GM23338 (cell line): Measurements from ENCODE around the gene TNNI3. TPM values are rescaled to one million over a fixed set of nuclear protein-coding genes. Genes with fewer than 3 reads are reported as not detected.

Experiments
- CREB1 ChIP-seq: fragments of 250-450 bp; sonication (Bioruptor Pico); IDR thresholded peaks from 2 replicates; pipeline ENCODE4 v1.5.0; 2020; ENCODE audit warnings: low read depth, mild to moderate bottlenecking, moderate library complexity
- REST ChIP-seq: IDR thresholded peaks from one replicate; pipeline ENCODE4 v1.6.1; 2018; ENCODE audit warnings: antibody characterized with exemption; ENCODE audit not compliant: unreplicated experiment
- polyA plus RNA-seq: library from polyadenylated mRNA; unstranded; fragments of >200 nt; fragmentation: Nextera tagmentation; extraction: Ambion mirVana; gene quantifications from 2 replicates; pipeline ENCODE4 v1.2.1, GENCODE V29; 2016
- total RNA-seq: library from RNA; depleted of rRNA; stranded (reverse); fragments of >200 nt; shearing (Covaris generic); gene quantifications from 2 replicates; pipeline ENCODE4 v1.2.3, GENCODE V29; 2014
- TF ChIP-seq, protein P1 (sequence below): fragments of 250-450 bp; sonication (Bioruptor Pico); IDR thresholded peaks from 2 replicates; pipeline ENCODE4 v1.5.0; 2020; ENCODE audit warnings: mild to moderate bottlenecking, moderate library complexity

TNNI3 gene
- total and polyA plus RNA-seq, 2 experiments from 2014 or later = 21.5 to 150 TPM

DNA sequence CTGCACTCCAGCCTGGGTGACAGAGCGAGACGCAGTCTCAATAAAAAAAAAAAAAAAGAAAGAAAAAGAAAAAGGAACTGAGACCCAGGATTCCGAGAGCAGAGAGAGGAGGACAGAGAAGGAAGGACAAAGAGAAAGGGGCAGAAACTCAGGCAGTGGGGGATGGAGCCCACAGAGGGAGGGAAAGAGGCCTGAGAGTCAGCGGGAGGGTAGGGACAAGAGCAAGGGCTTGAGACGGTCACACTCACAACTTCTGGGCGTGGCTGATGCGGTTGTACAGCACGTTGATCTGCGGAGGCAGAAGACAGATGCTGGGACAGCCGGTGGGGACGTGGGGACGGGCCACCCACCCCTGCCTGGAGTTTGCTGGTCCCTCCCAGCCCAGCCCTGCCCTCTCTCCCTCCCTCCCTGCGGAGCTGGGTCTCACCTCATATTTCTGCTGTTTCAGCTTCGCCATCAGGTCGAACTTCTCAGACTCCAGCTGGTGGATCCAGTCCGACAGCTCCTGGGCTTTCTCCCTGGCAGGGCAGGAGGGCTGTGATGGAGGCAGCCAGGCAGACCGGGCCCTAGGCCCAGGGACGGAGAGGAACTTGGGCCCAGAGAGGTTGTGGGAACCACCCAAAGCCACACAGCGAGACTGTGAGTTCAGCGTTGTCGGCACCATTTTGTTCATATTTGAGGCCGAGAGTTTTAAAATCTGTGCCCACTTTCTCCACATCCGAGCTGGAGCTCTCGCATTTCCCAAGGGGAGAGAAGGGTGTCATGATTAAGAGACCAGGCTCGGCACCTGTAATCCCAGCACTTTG lies 23.7 kb downstream of the TNNI3 start (continued):
- TF ChIP-seq, protein P1, sequence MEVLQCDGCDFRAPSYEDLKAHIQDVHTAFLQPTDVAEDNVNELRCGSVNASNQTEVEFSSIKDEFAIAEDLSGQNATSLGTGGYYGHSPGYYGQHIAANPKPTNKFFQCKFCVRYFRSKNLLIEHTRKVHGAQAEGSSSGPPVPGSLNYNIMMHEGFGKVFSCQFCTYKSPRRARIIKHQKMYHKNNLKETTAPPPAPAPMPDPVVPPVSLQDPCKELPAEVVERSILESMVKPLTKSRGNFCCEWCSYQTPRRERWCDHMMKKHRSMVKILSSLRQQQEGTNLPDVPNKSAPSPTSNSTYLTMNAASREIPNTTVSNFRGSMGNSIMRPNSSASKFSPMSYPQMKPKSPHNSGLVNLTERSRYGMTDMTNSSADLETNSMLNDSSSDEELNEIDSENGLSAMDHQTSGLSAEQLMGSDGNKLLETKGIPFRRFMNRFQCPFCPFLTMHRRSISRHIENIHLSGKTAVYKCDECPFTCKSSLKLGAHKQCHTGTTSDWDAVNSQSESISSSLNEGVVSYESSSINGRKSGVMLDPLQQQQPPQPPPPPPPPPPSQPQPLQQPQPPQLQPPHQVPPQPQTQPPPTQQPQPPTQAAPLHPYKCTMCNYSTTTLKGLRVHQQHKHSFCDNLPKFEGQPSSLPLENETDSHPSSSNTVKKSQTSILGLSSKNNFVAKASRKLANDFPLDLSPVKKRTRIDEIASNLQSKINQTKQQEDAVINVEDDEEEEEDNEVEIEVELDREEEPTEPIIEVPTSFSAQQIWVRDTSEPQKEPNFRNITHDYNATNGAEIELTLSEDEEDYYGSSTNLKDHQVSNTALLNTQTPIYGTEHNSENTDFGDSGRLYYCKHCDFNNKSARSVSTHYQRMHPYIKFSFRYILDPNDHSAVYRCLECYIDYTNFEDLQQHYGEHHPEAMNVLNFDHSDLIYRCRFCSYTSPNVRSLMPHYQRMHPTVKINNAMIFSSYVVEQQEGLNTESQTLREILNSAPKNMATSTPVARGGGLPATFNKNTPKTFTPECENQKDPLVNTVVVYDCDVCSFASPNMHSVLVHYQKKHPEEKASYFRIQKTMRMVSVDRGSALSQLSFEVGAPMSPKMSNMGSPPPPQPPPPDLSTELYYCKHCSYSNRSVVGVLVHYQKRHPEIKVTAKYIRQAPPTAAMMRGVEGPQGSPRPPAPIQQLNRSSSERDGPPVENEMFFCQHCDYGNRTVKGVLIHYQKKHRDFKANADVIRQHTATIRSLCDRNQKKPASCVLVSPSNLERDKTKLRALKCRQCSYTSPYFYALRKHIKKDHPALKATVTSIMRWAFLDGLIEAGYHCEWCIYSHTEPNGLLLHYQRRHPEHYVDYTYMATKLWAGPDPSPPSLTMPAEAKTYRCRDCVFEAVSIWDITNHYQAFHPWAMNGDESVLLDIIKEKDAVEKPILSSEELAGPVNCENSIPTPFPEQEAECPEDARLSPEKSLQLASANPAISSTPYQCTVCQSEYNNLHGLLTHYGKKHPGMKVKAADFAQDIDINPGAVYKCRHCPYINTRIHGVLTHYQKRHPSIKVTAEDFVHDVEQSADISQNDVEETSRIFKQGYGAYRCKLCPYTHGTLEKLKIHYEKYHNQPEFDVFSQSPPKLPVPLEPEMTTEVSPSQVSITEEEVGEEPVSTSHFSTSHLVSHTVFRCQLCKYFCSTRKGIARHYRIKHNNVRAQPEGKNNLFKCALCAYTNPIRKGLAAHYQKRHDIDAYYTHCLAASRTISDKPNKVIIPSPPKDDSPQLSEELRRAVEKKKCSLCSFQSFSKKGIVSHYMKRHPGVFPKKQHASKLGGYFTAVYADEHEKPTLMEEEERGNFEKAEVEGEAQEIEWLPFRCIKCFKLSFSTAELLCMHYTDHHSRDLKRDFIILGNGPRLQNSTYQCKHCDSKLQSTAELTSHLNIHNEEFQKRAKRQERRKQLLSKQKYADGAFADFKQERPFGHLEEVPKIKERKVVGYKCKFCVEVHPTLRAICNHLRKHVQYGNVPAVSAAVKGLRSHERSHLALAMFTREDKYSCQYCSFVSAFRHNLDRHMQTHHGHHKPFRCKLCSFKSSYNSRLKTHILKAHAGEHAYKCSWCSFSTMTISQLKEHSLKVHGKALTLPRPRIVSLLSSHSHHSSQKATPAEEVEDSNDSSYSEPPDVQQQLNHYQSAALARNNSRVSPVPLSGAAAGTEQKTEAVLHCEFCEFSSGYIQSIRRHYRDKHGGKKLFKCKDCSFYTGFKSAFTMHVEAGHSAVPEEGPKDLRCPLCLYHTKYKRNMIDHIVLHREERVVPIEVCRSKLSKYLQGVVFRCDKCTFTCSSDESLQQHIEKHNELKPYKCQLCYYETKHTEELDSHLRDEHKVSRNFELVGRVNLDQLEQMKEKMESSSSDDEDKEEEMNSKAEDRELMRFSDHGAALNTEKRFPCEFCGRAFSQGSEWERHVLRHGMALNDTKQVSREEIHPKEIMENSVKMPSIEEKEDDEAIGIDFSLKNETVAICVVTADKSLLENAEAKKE (CRISPR knock-in tag) = no peak
- TF ChIP-seq CREB1 = no peak
- TF ChIP-seq REST = no peak
